Stomach (tissue), 4 donors: Measurements from ENCODE around the gene ELMO1.

Source experiments
- POLR2A ChIP-seq, 4 donors: fragments of 450-650 bp; IDR thresholded peaks; one replicate each; pipeline ENCODE4 v1.6.1; 2016; ENCODE audit warnings: antibody characterized with exemption in 4 of 4, control low read depth in 2 of 4, mild to moderate bottlenecking in 1 of 4, moderate library complexity in 1 of 4
- TF ChIP-seq, protein P1 (sequence below), 7 experiments: fragments of 450-650 bp in 4 of 7; fragments of 200-600 bp in 3 of 7; sonication (generic) in 3 of 7; IDR thresholded peaks; one replicate each; pipeline ENCODE4 v1.5.1; 2016 to 2019; ENCODE audit warnings: antibody characterized with exemption in 7 of 7, control low read depth in 2 of 7, mild to moderate bottlenecking in 1 of 7

DNA sequence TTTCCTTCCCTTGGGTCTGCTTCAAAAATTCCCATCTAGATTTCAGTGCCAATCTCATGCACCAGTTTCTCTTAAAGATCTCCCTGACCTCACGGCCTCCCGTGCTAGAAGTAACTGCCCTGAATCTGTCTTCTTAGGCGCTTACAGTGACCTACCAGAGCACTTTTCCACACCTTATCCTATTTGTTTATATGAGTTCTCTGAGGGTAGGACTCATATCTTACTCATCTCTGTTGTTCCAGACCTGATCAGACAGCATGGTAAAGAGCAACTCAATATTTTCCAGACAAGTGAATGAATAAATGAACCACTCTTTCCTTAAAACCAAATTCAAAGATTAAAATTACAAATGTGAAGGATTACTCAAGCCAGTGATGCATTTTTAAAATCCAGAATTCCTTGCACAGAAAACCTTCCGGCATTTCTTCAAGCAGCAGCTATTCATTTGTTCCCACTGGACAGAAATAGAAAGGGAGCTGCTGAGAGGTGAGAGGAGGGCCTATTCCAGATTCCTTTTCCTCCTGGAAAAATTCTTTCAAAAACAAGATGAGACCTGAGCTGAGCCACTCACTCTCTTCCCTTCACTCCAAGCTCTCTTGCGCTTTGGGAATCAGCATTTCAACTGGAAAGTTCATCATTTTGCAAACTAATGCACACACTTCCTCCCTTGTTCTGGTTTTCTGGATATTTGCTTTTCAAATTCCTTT, 94.6 kb downstream of the ELMO1 start:
- TF ChIP-seq, protein P1, sequence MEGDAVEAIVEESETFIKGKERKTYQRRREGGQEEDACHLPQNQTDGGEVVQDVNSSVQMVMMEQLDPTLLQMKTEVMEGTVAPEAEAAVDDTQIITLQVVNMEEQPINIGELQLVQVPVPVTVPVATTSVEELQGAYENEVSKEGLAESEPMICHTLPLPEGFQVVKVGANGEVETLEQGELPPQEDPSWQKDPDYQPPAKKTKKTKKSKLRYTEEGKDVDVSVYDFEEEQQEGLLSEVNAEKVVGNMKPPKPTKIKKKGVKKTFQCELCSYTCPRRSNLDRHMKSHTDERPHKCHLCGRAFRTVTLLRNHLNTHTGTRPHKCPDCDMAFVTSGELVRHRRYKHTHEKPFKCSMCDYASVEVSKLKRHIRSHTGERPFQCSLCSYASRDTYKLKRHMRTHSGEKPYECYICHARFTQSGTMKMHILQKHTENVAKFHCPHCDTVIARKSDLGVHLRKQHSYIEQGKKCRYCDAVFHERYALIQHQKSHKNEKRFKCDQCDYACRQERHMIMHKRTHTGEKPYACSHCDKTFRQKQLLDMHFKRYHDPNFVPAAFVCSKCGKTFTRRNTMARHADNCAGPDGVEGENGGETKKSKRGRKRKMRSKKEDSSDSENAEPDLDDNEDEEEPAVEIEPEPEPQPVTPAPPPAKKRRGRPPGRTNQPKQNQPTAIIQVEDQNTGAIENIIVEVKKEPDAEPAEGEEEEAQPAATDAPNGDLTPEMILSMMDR (IDR thresholded peaks at IDR 0.05): no peak
- TF ChIP-seq POLR2A (IDR thresholded peaks at IDR 0.05): no peak
